ENCODE results near the gene ZGLP1.

The ZGLP1 gene

DNA sequence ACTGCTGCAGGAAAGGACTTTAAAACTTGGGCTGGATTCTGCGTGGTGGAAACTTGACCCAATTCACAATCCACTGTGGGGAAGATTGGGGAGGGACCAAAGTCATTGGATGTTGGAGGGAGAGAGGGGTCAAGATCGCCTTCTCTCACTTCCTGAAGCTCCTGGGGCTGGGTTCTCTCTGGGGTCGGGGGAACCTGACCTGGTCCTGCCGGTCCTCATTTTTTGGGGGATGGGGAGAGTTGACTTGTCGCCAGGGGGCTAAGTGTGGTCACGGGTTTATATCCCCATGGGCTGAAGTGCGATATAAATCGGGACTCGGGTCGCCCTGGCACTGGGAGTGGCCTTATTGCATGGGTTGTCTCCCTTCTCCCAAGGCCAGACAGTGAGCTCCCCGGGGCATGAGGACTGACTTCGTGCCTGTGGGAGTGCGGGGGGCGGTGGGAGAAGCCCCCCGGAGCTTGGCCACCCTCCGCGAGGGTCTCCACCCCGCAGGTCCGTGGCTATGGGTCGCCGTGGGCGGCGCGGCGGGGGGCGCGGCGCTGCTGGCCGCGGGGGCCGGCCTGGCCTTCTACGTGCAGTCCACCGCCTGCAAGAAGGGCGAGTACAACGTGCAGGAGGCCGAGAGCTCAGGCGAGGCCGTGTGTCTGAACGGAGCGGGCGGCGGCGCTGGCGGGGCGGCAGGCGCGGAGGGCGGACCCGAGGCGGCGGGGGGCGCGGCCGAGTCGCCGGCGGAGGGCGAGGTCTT, 13.6 kb downstream of the ZGLP1 start:
- in situ Hi-C loops (cut with HindIII; ENCODE audit: low sequenced_read_pairs): no loop called here

DNA sequence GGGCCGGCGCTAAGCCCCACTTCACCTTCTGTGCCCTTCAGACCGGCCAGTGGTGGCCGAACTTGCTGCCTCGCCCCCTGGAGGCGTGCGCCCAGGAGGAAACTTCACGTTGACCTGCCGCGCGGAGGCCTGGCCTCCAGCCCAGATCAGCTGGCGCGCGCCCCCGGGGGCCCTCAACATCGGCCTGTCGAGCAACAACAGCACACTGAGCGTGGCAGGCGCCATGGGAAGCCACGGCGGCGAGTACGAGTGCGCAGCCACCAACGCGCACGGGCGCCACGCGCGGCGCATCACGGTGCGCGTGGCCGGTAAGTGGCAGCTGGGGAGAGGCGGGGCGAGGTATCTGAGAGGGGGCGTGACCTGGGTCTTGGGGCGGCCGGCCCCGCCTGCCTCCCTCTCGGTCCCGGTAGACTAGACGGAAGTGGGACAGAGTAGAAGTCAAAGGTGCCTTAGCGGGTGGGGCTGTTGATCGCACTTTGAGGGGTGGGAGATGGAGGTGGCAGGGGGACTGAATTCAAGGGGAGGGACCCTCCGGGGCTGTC, 14.2 kb downstream of the ZGLP1 start:
- in situ Hi-C loops (cut with HindIII; ENCODE audit: low sequenced_read_pairs): no loop called here

DNA sequence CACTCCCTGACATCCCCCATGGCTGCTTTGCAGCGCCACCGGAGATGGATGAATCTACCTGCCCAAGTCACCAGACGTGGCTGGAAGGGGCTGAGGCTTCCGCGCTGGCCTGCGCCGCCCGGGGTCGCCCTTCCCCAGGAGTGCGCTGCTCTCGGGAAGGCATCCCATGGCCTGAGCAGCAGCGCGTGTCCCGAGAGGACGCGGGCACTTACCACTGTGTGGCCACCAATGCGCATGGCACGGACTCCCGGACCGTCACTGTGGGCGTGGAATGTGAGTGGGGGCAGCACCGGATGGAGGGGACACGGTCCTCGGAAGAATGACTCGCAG, 15.3 kb downstream of the ZGLP1 start:
- in situ Hi-C loops (cut with HindIII; ENCODE audit: low sequenced_read_pairs): no loop called here

GRCh38 chr19:10293637-10294367, 15.8 kb downstream of the ZGLP1 start:
- in situ Hi-C loops (cut with HindIII; ENCODE audit: low sequenced_read_pairs): no loop called here

DNA sequence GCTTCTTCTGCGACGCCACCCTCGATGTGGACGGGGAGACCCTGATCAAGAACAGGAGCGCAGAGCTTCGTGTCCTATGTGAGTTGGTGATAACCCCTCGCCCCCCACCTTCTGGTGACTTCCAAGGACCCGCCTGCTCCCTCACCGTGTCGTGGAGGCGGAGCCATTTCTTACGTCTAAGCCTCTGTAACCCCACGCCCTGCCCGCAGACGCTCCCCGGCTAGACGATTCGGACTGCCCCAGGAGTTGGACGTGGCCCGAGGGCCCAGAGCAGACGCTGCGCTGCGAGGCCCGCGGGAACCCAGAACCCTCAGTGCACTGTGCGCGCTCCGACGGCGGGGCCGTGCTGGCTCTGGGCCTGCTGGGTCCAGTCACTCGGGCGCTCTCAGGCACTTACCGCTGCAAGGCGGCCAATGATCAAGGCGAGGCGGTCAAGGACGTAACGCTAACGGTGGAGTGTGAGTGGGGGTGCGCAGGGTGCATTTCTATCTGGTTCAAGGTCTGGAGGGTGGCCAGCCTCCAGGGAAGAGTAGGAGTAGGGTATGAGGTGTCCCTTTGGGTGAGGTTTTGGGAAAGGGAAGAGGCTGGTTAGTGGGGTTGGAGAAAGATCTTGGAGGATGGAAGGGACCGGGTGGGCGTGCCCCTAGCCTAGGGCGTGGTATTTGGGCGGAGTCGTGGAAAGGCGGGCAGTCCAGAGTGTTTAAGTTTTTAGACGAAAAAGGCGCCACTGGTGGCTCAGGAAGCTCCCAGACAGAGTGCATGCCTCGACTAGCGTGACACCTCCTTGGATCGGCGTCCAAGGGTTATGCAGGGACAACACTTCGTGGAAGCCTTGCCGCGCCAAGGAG, 16.6 kb downstream of the ZGLP1 start:
- in situ Hi-C loops (cut with HindIII; ENCODE audit: low sequenced_read_pairs): no loop called here

DNA sequence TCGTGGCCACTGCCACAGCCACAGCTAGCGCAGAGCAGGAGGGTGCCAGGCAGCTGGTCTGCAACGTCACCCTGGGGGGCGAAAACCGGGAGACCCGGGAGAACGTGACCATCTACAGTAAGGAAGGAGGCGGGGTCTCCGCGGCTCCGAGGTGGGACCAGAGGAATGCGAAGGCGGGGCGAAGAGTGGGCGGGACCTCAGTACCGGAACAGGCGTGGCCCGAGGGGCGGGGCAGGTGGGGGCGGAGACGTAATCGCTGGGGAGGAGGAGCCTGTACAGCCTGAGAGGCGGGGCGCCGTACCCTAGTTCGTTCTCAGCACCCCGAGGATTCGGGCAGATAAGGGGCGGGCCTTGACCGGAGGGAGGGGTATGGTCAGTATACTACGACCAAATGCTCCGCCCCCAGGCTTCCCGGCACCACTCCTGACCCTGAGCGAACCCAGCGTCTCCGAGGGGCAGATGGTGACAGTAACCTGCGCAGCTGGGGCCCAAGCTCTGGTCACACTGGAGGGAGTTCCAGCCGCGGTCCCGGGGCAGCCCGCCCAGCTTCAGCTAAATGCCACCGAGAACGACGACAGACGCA, 17.3 kb downstream of the ZGLP1 start:
- in situ Hi-C loops (cut with HindIII; ENCODE audit: low sequenced_read_pairs): no loop called here

GRCh38 chr19:10291554-10292205, 17.9 kb downstream of the ZGLP1 start:
- in situ Hi-C loops (cut with HindIII; ENCODE audit: low sequenced_read_pairs): no loop called here

- in situ Hi-C loops (cut with HindIII; ENCODE audit: low sequenced_read_pairs): no loop called here
Observed at GRCh38 chr19:10290876-10291553, 18.6 kb downstream of the ZGLP1 start.

GRCh38 chr19:10290357-10290875, 19.2 kb downstream of the ZGLP1 start:
- in situ Hi-C loops (cut with HindIII; ENCODE audit: low sequenced_read_pairs): no loop called here

DNA sequence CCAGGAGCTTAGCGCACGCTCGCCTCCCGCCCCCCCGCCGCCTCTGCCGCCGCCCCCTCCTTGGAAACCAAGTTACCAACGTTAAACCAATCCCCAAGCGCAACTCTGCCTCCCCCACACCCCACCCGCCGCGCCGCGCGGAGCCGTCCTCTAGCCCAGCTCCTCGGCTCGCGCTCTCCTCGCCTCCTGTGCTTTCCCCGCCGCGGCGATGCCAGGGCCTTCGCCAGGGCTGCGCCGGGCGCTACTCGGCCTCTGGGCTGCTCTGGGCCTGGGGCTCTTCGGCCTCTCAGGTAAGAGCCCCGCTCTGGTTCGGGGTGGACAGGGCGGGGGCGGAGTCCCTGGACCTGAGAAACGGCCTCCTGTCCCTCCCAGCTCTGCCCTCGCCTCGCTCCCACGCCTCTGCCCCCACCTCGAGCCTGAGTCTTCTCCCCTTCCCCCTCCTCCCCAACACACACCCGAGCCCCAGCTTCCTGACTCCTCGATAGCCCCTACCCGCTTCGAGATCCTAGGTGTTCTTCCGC, 19.7 kb downstream of the ZGLP1 start, which contains the start of gene ICAM5:
Gene ICAM5, plus strand, starts transcription at position 117 of the 521 bp plus-strand sequence. Its CDS starts 92 bp downstream, at position 209.
- in situ Hi-C loops (cut with HindIII; ENCODE audit: low sequenced_read_pairs): no loop called here

DNA sequence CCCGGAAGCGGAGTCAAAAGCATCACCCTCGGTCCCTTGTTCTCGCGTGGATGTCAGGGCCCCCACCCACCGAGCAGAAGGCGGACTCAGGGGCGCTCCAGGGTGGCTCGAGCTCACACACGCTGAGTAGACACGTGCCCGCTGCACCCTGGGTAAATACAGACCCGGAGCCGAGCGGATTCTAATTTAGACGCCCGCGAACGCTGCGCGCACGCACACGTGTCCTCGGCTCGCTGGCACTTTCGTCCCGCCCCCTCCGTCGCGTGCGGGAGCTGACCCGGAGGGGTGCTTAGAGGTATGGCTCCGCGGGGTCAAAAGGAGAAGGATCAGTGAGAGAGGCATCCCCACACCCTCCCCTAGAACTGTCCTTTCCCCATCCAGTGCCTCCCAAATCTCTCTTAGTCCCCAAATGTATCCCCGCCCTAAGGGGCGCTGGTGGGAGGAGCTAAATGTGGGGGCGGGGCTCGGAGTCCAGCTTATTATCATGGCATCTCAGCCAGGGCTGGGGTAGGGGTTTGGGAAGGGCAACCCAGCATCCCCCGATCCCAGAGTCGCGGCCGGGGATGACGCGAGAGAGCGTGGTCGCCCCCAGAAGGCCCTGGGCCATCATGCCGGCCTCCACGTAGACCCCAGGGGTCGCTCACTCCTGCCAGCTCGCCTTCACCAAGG, 20.3 kb downstream of the ZGLP1 start:
- in situ Hi-C loops (cut with HindIII; ENCODE audit: low sequenced_read_pairs): no loop called here

DNA sequence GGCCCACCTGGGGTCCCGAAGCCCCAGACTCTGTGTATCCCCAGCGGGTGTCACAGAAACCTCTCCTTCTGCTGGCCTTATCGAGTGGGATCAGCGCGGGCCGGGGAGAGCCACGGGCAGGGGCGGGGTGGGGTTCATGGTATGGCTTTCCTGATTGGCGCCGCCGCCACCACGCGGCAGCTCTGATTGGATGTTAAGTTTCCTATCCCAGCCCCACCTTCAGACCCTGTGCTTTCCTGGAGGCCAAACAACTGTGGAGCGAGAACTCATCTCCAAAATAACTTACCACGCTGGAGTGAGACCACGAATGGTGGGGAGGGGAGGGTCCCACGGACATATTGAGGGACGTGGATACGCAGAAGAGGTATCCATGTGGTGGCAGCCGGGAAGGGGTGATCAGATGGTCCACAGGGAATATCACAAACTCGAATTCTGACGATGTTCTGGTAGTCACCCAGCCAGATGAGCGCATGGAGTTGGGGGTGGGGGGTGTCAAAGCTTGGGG, 20.9 kb downstream of the ZGLP1 start:
- in situ Hi-C loops (cut with HindIII; ENCODE audit: low sequenced_read_pairs): no loop called here

- in situ Hi-C loops (cut with HindIII; ENCODE audit: low sequenced_read_pairs): no loop called here
Observed at GRCh38 chr19:10286803-10287737, 22.5 kb downstream of the ZGLP1 start, which contains the start of gene ICAM4. Gene ICAM4, plus strand, starts transcription at chr19:10286955. Its CDS starts 58 bp downstream, at chr19:10287013.

- in situ Hi-C loops (cut with HindIII; ENCODE audit: low sequenced_read_pairs): no loop called here
Observed at GRCh38 chr19:10285393-10285792, 24.2 kb downstream of the ZGLP1 start.

DNA sequence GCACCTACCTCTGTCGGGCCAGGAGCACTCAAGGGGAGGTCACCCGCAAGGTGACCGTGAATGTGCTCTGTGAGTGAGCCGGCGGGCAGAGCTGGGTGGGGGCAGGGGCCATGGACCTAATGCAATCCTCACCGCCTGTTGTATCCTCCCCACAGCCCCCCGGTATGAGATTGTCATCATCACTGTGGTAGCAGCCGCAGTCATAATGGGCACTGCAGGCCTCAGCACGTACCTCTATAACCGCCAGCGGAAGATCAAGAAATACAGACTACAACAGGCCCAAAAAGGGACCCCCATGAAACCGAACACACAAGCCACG, 24.7 kb downstream of the ZGLP1 start:
- in situ Hi-C loops (cut with HindIII; ENCODE audit: low sequenced_read_pairs): no loop called here

- in situ Hi-C loops (cut with HindIII; ENCODE audit: low sequenced_read_pairs): no loop called here
Observed at GRCh38 chr19:10284065-10284959, 25.3 kb downstream of the ZGLP1 start.

All from DLD1 (cell line).